Tibial nerve (tissue), 4 donors: ENCODE measurements around the gene WNT9A. TPM values are rescaled to one million over a fixed set of nuclear protein-coding genes. Genes with fewer than 3 reads are reported as not detected.

ENCODE experiments used
- DNase-seq, 2 donors: peaks; one replicate each; pipeline ENCODE4 v3.0.0-alpha.2; 2019; ENCODE audit warnings: low spot score in 2 of 2
- H3K27ac ChIP-seq, 4 donors: fragments of 200-600 bp; sonication (generic) in 3 of 4; one replicate each; pipeline ENCODE4 v1.5.1; 2017 to 2019; ENCODE audit warnings: mild to moderate bottlenecking in 1 of 4
- H3K27me3 ChIP-seq, 2 donors: fragments of 200-600 bp; sonication (generic) in 1 of 2; one replicate each; pipeline versions ENCODE4 v1.5.1 to v1.6.0; 2017 to 2019
- H3K36me3 ChIP-seq, 3 donors: fragments of 200-600 bp; sonication (generic); one replicate each; pipeline ENCODE4 v1.5.1; 2018 to 2019
- H3K4me1 ChIP-seq, 4 donors: fragments of 200-600 bp; sonication (generic) in 3 of 4; one replicate each; pipeline ENCODE4 v1.5.1; 2017 to 2019
- H3K4me3 ChIP-seq, 4 donors: fragments of 200-600 bp; sonication (generic) in 3 of 4; one replicate each; pipeline ENCODE4 v1.5.1; 2017 to 2019; ENCODE audit warnings: mild to moderate bottlenecking in 1 of 4, moderate library complexity in 1 of 4
- H3K9me3 ChIP-seq, 4 donors: fragments of 200-600 bp; sonication (generic) in 3 of 4; one replicate each; pipeline ENCODE4 v1.5.1; 2017 to 2019
- EP300 ChIP-seq, 2 donors: sonication (generic); formaldehyde crosslinking; IDR thresholded peaks; one replicate each; pipeline ENCODE4 v1.6.1; 2017; ENCODE audit warnings: antibody characterized with exemption in 2 of 2, mild to moderate bottlenecking in 1 of 2
- POLR2A ChIP-seq, 2 donors: fragments of 450-650 bp; IDR thresholded peaks; one replicate each; pipeline ENCODE4 v1.6.1; 2017; ENCODE audit warnings: antibody characterized with exemption in 2 of 2, mild to moderate bottlenecking in 2 of 2, moderate library complexity in 2 of 2
- WGBS, 2 donors: methylation state at CpG; one replicate each; pipeline ENCODE4 v1.1.5; 2018; 5-methylcytosine and 5-hydroxymethylcytosine counted together
- total RNA-seq, 4 donors: library from RNA; depleted of rRNA; stranded (reverse); fragments of >200 nt; gene quantifications; one replicate each; pipeline ENCODE4 v1.1.0, GENCODE V29; 2016
- TF ChIP-seq, protein P1 (sequence below), 5 experiments: fragments of 200-600 bp in 3 of 5; fragments of 450-650 bp in 2 of 5; sonication (generic) in 3 of 5; IDR thresholded peaks; one replicate each; pipeline ENCODE4 v1.5.1; 2016 to 2019; ENCODE audit warnings: antibody characterized with exemption in 5 of 5, mild to moderate bottlenecking in 3 of 5, moderate library complexity in 2 of 5

The WNT9A gene
- total RNA-seq, 4 donors from 2014 or later = 5.1 to 12.8 (median 8.5) TPM

DNA sequence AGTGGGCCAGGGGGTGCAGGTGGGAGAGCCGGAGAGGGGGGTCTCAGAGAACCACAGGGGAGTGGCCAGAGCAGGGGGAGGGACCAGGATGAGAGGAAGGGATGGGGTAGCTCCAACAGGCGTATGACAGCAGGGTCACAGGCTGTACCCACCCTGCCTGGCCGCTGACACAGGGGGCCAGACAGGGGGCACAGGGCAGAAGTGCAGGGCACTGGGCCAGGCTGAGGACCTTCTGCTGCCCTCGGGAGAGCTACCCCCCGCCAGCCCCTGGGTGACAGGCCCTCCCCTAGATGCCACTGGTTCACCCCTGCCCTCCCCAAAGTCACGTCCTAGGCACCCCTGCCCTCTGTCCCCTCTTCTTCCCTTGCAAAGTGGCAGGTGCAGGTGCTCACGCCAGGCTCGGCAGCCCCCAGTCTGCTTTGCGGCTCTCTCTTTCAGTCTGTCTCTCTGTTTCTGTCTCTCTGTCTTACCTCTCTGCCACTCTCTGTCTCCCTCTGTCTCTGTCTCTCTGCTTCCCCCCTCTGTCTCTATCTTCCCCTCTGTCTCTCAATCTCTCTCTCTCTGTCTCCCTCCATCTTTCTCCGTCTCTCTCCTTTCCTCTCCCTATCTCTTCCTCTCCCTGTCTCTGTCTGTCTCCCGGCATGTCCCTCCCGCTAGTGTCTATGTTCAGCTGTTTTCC is 48.5 kb downstream of the WNT9A start:
- no peaks in the 10 kb centered on the region for H3K27me3 ChIP-seq
- H3K27ac ChIP-seq = no peak overlapping the region
- no peaks in the 10 kb centered on the region for H3K9me3 ChIP-seq
- H3K36me3 ChIP-seq = no peaks in the 10 kb centered on the region
- no peak for DNase-seq
- no peak for TF ChIP-seq EP300 (IDR thresholded peaks at IDR 0.05)
- TF ChIP-seq, protein P1, sequence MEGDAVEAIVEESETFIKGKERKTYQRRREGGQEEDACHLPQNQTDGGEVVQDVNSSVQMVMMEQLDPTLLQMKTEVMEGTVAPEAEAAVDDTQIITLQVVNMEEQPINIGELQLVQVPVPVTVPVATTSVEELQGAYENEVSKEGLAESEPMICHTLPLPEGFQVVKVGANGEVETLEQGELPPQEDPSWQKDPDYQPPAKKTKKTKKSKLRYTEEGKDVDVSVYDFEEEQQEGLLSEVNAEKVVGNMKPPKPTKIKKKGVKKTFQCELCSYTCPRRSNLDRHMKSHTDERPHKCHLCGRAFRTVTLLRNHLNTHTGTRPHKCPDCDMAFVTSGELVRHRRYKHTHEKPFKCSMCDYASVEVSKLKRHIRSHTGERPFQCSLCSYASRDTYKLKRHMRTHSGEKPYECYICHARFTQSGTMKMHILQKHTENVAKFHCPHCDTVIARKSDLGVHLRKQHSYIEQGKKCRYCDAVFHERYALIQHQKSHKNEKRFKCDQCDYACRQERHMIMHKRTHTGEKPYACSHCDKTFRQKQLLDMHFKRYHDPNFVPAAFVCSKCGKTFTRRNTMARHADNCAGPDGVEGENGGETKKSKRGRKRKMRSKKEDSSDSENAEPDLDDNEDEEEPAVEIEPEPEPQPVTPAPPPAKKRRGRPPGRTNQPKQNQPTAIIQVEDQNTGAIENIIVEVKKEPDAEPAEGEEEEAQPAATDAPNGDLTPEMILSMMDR (IDR thresholded peaks at IDR 0.05) = no peak
- no peak for TF ChIP-seq POLR2A (IDR thresholded peaks at IDR 0.05)
- H3K4me3 ChIP-seq = no peak overlapping the region
- 53 to 60% methylated on average over 11 to 12 of the region's 12 CpGs for WGBS, 2 donors
- peaks cover 0 to 30% (median 0%) of the 10 kb centered on the region in 4 donors for H3K4me1 ChIP-seq

DNA sequence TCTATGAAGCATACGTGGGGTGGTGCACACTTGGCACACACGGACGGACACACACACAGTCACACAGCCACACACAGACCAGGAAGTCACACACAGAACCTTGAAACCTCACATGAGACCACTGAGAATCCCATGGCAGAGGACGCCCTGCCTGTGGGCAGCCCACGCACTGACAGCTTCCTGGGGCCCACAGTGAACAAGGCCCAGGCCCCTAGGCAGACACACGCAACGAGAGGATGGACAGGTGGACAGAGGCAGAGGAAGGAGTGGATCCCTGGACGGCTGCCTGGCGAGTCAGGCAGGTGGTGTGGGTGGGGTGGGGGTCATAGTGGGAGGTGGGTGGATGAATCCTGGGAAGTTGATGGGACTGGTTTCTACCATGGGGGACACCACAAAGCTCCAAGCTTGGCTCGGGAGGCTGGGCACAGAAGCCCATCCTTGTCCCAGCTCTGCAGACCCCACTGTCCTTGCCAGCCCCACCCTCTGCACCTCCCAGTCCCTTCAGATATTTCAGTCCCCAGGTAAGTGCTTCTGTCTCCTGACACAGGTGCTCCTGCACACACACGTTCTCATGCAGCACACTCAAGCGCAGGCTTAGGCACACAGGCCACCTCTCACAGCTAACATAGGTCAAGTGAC is 49.1 kb downstream of the WNT9A start:
- no peaks in the 10 kb centered on the region for H3K27me3 ChIP-seq
- peaks cover 0 to 30% (median 0%) of the 10 kb centered on the region in 4 donors for H3K4me1 ChIP-seq
- no peak for DNase-seq
- H3K9me3 ChIP-seq = no peaks in the 10 kb centered on the region
- H3K4me3 ChIP-seq = no peak overlapping the region
- no peaks in the 10 kb centered on the region for H3K36me3 ChIP-seq
- no peak overlapping the region for H3K27ac ChIP-seq
- TF ChIP-seq EP300 (IDR thresholded peaks at IDR 0.05) = no peak
- no peak for TF ChIP-seq POLR2A (IDR thresholded peaks at IDR 0.05)
- TF ChIP-seq, protein P1 (IDR thresholded peaks at IDR 0.05) = no peak
- WGBS, 2 donors = 80 to 82% methylated on average over 12 of the region's 12 CpGs

DNA sequence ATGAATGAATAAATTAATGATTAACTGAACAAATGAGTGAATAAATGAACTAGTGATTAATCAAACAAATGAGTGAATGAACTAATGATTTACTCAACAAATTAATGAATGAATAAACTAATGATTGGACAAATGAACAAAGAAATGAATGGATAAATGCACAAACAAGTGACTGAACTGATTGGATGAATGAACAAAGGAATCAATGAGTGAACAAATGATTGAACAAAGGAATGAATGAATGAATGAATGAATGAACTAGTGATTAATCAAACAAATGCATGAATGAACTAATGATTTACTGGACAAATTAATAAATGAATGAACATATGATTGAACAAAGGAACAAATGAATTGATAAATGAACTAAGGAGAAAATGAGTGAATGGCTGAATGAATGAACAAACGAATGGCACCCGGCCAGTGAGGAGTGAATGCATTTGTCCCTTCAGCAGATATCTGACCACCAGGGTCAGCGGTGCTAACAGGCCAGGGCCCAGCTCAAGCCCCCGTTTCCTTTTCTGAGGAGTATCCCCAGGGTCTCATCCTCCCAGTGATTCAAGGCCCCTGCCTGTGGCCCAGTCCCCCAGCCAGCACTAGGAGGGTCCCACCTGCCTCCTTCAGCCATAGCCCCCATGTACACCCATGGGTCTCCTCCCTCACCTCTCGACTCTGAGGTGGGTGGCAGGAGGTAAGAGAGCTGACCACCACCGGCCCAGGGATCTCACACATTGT is 49.9 kb downstream of the WNT9A start:
- DNase-seq = peak in 1 of 2 donors; percentile 3
- no peaks in the 10 kb centered on the region for H3K36me3 ChIP-seq
- H3K27ac ChIP-seq = no peak overlapping the region
- H3K4me3 ChIP-seq = no peak overlapping the region
- H3K4me1 ChIP-seq = peaks cover 0 to 36% (median 0%) of the 10 kb centered on the region in 4 donors
- no peaks in the 10 kb centered on the region for H3K27me3 ChIP-seq
- 82 to 87% methylated on average over 6 of the region's 6 CpGs for WGBS, 2 donors
- no peaks in the 10 kb centered on the region for H3K9me3 ChIP-seq
- TF ChIP-seq POLR2A (IDR thresholded peaks at IDR 0.05) (no peak), EP300 (IDR thresholded peaks at IDR 0.05) (no peak)
- TF ChIP-seq, protein P1 (IDR thresholded peaks at IDR 0.05) = no peak

DNA sequence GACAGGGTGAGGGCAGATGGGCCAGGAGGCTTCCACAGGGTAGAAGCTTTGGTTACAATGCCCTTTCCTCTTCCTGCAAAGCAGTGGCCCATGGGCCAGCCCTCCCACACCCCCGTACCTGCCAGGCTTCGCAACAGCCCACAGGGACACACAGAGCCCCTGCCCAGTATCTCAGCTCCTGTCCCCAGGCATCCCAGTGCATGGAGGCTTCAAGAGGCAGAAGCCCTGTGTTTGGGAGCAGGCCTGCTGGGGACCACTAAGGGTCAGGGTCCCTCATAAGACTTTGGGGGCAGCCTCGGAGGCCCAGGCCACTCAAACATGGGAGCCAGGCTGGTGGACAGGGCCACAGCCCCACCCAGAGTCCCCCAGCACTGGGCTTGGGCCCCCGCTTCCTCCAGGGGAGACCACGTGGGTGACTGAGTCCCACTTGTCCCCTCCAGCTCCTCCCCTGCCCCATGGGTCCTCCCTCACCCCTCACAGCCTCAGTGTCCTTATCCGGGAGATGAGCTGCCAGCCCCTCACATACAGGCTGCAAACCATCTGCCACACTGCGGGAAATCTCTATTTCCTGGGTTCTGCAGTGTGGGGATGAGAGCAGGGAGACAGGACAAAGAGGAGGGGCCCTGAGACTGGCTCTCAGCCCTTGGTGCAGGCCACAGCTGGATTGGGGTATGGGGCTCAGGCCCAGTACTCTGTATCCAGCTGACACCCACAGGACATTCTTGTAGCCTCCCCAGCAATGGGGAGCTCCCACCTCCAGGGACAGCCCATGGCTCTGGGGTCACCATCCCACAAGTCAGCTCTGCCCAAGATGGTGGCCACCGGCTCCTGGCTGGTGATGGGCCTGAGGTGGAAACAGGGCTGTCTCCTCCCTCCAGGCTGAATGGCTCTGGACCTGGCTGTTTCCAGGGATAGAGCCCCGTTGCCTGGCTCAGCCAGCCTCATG is 50.7 kb downstream of the WNT9A start:
- Histone ChIP-seq H3K9me3 (no peaks in the 10 kb centered on the region), H3K4me3 (no peak overlapping the region), H3K27ac (peak overlapping the region in 1 of 4 donors; percentile 59), H3K4me1 (peaks cover 0 to 36% (median 0%) of the 10 kb centered on the region in 4 donors), H3K36me3 (no peaks in the 10 kb centered on the region), H3K27me3 (no peaks in the 10 kb centered on the region)
- 89 to 94% methylated on average over 9 of the region's 9 CpGs for WGBS, 2 donors
- TF ChIP-seq, protein P1 (IDR thresholded peaks at IDR 0.05) = no peak
- no peak for TF ChIP-seq POLR2A (IDR thresholded peaks at IDR 0.05)
- no peak for TF ChIP-seq EP300 (IDR thresholded peaks at IDR 0.05)
- peak in 1 of 2 donors; percentile 1 for DNase-seq
